NCI-H2081 treated with DMSO at 0.1 percent for 48 hours (cell line): ENCODE data around the gene COQ10B.

Experiments
- DNase-seq: peaks from one replicate; lab custom pipeline; 2025; lab: John Stamatoyannopoulos, UW

COQ10B gene

DNA sequence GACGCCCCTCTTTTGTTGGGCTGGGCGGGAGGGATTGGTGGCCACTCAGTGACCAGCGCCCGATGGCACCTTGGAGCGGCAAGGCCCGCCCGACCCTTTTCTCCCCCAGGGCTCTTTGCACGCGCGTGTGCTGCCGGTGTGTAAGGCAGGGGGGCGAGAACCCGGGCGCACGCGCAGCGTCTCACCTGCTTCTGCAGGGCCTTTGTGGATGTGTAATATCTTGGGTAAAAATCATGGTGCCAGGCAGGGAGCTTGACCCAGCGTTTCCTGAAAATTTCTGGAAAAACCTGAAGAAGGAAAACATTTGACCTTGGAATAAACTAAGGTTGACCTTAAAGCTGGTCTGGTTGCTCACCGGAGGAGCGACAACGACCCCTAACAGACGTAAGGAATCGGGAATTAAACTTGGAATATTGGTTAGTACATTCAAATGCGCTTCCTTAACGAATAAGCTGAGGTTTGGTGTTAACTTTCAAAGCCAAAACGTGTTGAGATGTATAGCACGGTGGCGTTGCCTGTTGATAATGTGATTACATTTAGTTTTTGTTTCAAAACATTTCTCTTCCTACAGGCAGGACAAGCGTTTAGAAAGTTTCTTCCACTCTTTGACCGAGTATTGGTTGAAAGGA, 47.3 kb downstream of the COQ10B start:
- DNase-seq, result no peak

DNA sequence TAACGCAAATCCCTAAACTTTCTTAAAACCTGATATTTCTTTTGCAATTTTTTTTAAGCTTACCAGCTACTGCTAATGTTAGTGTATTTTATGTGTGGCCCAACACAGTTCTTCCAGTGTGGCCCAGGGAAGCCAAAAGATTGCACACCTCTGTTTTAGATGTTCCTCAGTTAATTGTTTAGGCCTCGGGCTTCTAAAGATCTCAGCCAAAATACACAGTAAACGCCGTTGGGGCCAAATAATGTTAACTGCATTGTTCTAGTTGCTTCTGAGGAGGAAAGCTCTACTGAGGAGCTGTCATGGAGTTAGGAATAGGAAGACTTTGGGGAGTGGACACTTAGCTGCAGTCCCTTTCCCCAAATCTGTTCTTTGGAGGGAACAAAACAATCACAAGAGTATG, 48.8 kb downstream of the COQ10B start:
- DNase-seq, result no peak

DNA sequence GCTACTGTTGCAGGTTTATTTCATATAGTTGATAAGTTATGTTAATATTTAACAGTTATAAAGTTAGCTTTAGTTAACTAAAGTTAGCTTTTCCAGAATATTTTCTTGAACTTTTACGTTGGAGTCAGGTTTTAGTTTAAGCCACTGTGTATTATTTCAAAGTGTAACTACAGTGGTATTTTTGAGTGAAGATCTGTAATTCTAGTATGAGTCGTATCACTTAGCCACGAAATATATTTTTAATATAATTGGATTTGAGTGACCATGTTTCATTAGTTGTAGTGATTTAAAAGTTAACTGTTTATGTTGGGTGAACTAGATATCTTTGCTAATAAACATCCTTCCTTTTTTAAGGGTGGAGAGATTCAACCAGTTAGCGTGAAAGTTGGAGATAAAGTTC, 49.3 kb downstream of the COQ10B start:
- DNase-seq, result no peak

DNA sequence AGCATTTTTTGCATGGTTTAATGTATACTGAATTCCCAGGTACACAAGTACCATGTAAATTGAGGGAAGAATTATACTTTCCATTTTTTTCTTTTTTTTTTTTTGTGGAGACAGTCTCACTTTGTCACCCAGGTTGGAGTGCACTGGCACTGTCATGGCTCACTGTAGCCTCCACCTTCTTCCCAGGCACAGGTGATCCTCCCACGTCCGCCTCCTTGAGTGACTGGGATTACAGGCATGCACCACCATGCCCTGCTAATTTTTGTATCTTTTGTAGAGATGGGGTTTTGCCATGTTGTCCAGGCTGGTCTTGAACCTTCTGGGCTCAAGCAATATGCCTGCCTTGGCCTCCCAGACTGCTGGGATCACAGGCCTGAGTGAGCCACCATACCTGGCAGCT, 50.6 kb downstream of the COQ10B start:
- DNase-seq, result no peak

DNA sequence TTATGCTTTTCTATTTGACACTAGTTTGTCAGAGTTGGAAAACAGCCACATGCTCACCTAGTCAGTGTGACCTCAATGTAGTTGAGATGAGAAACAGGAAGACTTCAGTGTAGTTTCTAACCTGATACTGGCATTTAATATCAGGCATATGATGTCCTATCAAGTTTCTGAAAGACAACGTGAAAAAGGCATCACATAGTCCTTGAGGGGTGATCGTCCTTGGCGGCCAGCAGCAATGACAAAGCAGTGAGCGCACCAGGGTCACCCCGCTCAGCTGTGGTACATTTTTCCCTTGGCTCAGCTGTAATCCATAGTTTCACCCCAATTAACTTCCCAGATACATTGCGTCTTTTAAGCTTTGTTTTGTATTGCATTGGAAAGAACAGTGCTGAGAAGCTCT, 51.2 kb downstream of the COQ10B start:
- DNase-seq, result no peak

DNA sequence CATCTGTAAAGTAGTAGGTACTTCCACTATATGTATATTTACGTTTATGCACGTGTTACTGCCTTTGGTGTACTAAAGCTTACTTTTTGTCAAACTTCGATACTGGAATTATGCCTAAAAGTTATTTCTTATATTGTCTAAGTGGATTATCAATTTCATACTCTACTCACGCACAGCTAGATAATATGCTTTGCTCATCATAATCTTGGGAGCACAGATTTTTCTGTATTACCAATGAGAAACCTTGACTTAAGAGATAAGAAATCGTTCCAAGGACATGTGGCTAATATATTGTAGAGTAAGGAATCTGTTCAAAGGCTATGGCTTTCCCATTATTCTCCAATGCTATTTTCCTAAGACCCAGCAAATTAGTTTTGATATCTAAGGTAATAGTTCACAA, 53.3 kb downstream of the COQ10B start:
- no peak for DNase-seq

DNA sequence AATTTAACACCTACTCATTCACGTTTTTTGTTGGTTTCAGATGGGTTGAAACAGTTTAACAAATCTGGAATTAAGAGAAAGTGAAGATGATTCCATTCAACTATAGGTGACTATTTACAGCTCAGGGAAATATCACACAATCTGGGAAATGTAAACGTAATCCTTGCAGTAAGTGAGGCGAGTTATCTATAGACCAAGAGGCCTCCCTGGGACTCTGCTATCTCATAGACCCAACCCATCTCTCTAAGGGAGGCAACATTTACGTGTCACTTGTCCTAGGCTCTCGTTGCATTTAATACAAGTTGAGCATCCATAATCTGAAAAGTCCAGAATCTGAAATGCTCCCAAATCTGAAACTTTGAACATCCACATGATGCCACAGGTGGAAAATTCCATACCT, 60.6 kb downstream of the COQ10B start:
- no peak for DNase-seq

DNA sequence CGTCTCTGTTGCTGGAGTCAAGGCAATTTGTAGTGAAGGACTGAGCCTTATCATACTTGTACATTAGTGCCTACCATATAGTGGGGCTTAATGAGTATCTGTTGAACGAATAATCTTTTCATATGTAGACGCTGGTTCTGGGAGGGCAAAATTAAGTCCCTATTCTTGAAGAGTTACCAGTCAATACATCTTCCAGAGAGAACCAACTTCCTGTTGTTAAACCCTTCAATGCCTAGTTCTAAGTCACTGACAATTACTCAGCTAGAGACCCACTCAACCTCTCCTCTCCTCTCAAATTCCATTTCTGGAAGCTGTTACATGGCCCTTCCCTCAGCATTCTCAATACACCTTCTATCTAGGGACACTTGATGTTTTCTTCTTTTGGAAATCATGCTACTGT, 61.4 kb downstream of the COQ10B start:
- DNase-seq, result no peak

DNA sequence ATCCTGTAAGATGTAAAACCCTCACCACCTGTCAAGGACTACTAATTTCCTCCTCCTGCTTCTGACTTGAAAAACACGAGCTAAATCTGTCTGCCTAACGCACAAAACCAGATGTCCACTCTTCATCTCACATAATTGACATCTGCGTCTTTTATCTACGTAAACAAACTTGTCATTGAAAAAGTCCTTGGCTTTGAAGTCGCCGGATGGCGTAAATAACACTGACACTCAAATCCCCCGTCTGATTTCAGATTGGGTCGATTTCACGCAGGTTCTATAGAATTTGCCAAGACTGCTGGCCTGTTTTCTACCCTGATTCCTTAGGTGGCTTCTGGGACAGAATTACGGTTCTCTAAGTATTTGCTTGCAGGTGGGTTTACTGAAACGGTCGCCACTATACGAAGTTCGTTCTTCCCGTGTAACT, 62.0 kb downstream of the COQ10B start:
- no peak for DNase-seq

DNA sequence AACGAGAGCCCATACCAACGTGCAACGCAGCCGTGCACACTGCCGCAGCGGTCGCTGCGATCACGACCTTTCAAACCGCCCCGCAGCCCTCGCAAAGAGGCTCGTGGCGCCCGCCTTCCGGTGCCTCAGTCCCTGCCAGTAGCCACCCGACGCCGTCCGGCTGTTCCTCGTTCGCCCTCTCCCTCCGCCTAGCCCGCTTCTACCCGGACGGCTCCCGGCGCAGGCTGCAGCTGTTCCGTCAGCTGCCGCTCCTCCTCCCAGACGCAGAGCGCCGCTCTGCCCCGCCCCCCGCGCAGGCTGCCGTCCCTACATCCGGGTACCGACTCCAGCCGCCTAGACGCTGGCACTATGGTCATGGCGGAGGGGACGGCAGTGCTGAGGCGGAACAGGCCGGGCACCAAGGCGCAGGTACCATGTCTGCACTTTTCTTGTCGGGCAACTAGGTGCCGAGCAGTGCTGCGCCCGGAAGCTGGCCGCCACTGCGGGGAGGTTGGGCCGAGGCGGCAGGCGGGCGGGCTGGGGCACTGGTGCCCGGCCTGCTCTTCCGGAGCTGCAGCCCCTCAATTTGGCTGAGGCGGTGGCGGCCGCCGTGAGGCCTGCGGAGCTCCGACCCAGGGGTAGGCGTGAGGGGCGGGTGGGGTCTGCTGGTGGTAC, 62.5 kb downstream of the COQ10B start, which contains the start of gene MOB4:
Gene MOB4 (plus strand): TSS at position 328 of the 654 bp plus-strand sequence. CDS start 21 bp downstream, at position 349.
- peak; percentile 47 for DNase-seq

DNA sequence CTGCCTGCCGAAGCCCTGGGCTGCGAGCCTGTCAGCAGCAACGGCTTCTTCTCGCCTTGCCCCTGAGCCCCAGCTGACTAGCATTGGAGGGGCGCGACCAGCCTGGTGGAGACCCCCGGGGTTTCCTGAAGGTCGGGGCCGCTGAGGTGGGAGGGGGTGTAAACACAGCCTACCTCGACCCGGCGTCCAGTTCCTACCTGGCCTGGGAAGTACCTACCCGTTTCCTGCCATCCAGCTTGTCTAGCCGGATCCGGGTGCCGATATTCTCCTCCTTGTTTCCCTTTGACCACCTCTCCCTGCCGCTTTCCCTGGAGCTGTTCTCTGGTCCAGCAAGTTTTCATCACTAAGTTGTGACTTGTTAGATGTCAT, 63.0 kb downstream of the COQ10B start:
- DNase-seq, result no peak

DNA sequence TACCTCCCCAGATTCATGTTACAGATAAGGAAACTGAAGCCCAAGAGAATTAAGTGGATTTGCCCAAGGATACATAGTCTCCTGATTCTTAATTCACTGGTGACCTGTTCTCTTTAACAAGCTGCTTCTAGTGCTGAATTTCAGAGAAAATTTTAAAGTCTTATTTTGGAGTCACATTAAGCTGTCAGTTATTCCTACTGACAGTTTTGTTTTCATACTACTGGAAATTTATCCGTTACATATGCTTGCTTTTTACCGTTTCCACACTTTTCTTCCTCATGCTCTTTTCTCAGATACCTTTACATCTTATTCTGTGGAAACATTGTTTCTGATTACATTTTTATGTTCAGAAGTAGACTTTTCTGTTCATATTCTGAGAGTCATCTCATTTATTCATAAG, 63.8 kb downstream of the COQ10B start:
- DNase-seq, result no peak
